Uterus (tissue), 2 donors: ENCODE measurements around the gene LRRC4C.

Experiments
- POLR2A ChIP-seq, 2 donors: fragments of 450-650 bp; IDR thresholded peaks; one replicate each; pipeline ENCODE4 v1.6.1; 2016; ENCODE audit warnings: antibody characterized with exemption in 2 of 2, mild to moderate bottlenecking in 1 of 2, moderate library complexity in 1 of 2
- TF ChIP-seq, protein P1 (sequence below), 4 experiments: fragments of 200-600 bp in 2 of 4; fragments of 450-650 bp in 2 of 4; sonication (generic) in 2 of 4; IDR thresholded peaks; one replicate each; pipeline ENCODE4 v1.5.1; 2016 to 2019; ENCODE audit warnings: antibody characterized with exemption in 4 of 4, mild to moderate bottlenecking in 2 of 4, moderate library complexity in 1 of 4

DNA sequence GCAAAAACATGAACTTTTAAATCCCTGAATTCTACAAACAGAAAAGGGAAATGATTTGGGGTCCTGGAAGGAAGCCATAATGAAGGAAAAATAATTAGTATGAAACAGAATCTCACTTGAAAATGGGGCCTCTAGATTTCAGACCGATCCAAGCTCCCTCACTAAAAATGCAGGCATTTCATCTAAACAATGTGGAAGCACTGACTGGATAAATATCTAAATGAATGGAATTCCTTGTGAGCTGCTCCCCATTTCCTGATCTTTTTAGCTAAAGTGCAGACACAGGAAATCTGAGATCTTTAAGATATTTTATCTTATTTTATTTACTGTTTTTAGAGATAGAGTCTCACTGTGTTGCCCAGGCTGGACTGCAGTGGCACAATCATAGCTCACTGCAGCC lies 1255.8 kb downstream of the LRRC4C start:
- TF ChIP-seq, protein P1, sequence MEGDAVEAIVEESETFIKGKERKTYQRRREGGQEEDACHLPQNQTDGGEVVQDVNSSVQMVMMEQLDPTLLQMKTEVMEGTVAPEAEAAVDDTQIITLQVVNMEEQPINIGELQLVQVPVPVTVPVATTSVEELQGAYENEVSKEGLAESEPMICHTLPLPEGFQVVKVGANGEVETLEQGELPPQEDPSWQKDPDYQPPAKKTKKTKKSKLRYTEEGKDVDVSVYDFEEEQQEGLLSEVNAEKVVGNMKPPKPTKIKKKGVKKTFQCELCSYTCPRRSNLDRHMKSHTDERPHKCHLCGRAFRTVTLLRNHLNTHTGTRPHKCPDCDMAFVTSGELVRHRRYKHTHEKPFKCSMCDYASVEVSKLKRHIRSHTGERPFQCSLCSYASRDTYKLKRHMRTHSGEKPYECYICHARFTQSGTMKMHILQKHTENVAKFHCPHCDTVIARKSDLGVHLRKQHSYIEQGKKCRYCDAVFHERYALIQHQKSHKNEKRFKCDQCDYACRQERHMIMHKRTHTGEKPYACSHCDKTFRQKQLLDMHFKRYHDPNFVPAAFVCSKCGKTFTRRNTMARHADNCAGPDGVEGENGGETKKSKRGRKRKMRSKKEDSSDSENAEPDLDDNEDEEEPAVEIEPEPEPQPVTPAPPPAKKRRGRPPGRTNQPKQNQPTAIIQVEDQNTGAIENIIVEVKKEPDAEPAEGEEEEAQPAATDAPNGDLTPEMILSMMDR (IDR thresholded peaks at IDR 0.05): no peak
- TF ChIP-seq POLR2A (IDR thresholded peaks at IDR 0.05): no peak
